HFF-Myc (cell line): Measurements from ENCODE around the gene AFMID.

Experiments used
- DNase-seq: peaks from one replicate; pipeline ENCODE4 v3.0.0-alpha.2; 2011; ENCODE audit warnings: low read depth; ENCODE audit errors: extremely low read depth
- H3K4me3 ChIP-seq: replicated peaks from 2 replicates; pipeline ENCODE4 v1.5.1; 2011; ENCODE audit warnings: low read depth, mild to moderate bottlenecking, control low read depth, low read length
- CTCF ChIP-seq: IDR thresholded peaks from 2 replicates; pipeline ENCODE4 v1.5.1; 2012; ENCODE audit warnings: mild to moderate bottlenecking, low read depth, low read length, control low read depth; ENCODE audit errors: missing control alignments

AFMID gene

GRCh38 chr17:78182504-78182903 is 4.7 kb upstream of the AFMID start:
- no peak for DNase-seq
- TF ChIP-seq CTCF = no peak
- H3K4me3 ChIP-seq = no peak overlapping the region

- DNase-seq = no peak
- no peak for TF ChIP-seq CTCF
- H3K4me3 ChIP-seq = no peak overlapping the region
Observed at GRCh38 chr17:78183916-78184315, 3.2 kb upstream of the AFMID start.

- no peak overlapping the region for H3K4me3 ChIP-seq
- TF ChIP-seq CTCF = no peak
- no peak for DNase-seq
Observed at GRCh38 chr17:78184351-78184750, 2.8 kb upstream of the AFMID start.

GRCh38 chr17:78184868-78185267 is 2.3 kb upstream of the AFMID start:
- H3K4me3 ChIP-seq = peak overlapping the region; percentile 7; the same call in 1 of the 2 replicates
- TF ChIP-seq CTCF = no peak
- DNase-seq = no peak

GRCh38 chr17:78185981-78186691 is 1.0 kb upstream of the AFMID start:
- peak overlapping the region; percentile 70 for H3K4me3 ChIP-seq
- no peak for TF ChIP-seq CTCF
- no peak for DNase-seq

GRCh38 chr17:78196716-78197115 is 9.6 kb downstream of the AFMID start:
- no peak overlapping the region for H3K4me3 ChIP-seq
- DNase-seq = no peak
- no peak for TF ChIP-seq CTCF

- no peak for DNase-seq
- no peak for TF ChIP-seq CTCF
- no peak overlapping the region for H3K4me3 ChIP-seq
Observed at GRCh38 chr17:78197147-78197832, 10.1 kb downstream of the AFMID start.
